HAP-1 (cell line): Measurements from ENCODE around the gene PDHA1.

ENCODE experiments used
- DNase-seq, 2 experiments: peaks; one replicate each; pipeline ENCODE4 v3.0.0-alpha.2; 2016 to 2020; ENCODE audit warnings: low spot score in 2 of 2
- H3K27me3 ChIP-seq: fragments of 250-450 bp; sonication (Bioruptor Pico); 2 replicates; pipeline ENCODE4 v1.5.1; 2020; ENCODE audit warnings: low read depth, mild to moderate bottlenecking, moderate library complexity
- H3K36me3 ChIP-seq: fragments of 250-450 bp; sonication (Bioruptor Pico); replicated peaks from 2 replicates; pipeline ENCODE4 v1.5.1; 2020; ENCODE audit warnings: mild to moderate bottlenecking
- H3K4me1 ChIP-seq: fragments of 250-450 bp; sonication (Bioruptor Pico); 2 replicates; pipeline ENCODE4 v1.5.1; 2020; ENCODE audit warnings: mild to moderate bottlenecking
- H3K4me3 ChIP-seq: fragments of 250-450 bp; sonication (Bioruptor Pico); 2 replicates; pipeline ENCODE4 v1.5.1; 2020; ENCODE audit warnings: mild to moderate bottlenecking, moderate library complexity
- H3K9me3 ChIP-seq: fragments of 250-450 bp; sonication (Bioruptor Pico); 2 replicates; pipeline ENCODE4 v1.5.1; 2020; ENCODE audit warnings: mild to moderate bottlenecking, moderate library complexity
- in situ Hi-C: fragments of 300-500 bp; cut with MboI; formaldehyde crosslinking; loops from 3 replicates; pipeline ENCODE4 v1.14.3; 2020; ENCODE audit warnings: low sequenced_read_pairs, inconsistent platforms, mixed read lengths

Gene PDHA1

DNA sequence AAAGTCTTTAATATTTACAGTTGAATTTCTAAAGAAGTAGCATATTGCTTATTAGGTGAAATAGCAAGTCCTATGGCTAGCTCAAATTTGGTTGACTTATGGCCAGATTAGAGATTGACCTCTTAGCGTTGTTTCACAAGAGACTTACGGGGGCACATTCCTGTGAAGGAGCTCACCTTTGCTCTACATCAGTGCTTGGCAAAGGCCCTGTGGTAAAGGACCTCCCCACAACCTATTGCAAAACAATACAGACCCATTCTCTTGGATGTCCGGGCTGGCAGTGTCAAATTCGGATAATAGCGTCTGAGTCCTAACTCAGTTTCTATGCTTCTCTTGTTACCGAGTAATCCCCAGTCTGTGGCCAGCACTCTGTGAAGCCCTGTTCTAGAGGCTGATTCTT is 10.9 kb downstream of the PDHA1 start:
- in situ Hi-C loops: no loop called here
- Histone ChIP-seq H3K9me3 (no peaks in the 10 kb centered on the region), H3K27me3 (no peaks in the 10 kb centered on the region), H3K36me3 (peaks cover 100% of the 10 kb centered on the region), H3K4me3 (no peak overlapping the region), H3K4me1 (no peaks in the 10 kb centered on the region)
- DNase-seq: no peak

DNA sequence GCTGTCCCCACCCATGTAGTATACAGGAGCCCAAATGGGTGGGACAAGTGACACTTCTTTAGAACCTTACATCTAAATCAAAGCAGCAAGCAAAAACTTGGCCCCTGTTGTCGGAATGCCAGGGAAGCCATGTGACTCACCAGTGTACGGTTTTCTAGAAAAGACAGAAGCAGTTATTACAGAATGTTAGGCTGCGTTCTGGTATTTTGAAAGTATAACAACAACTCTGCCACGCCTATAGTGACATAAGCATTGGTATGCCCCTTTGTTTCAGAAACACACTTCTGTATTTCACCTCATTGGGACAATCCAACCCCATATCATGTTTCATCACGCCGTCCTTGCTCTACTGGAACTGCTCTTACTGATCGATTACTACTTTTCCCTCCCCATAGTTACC is 14.8 kb downstream of the PDHA1 start:
- Histone ChIP-seq H3K4me3 (no peak overlapping the region), H3K27me3 (no peaks in the 10 kb centered on the region), H3K36me3 (peaks cover 93% of the 10 kb centered on the region), H3K4me1 (no peaks in the 10 kb centered on the region), H3K9me3 (no peaks in the 10 kb centered on the region)
- no peak for DNase-seq
- in situ Hi-C loops: no loop called here

DNA sequence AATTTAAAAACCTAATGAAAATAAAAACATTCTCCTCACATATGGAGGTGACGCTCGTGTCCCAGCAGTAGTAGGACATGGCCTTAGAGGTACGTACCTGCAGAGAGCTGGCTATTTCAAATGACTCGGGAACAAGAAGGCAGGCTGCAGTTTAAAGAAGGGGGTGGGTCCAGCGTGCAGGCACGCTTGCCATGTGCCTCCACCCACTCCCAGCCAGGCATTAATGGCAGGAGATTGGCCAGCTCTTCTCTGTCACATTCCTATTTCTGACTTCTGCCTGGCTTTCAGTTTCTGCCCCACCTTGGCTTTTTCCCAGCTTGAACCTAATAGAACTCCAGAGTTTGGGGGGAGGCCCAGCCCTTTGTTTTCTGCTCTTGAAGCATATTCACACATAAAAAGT is 17.2 kb downstream of the PDHA1 start:
- H3K9me3 ChIP-seq: no peaks in the 10 kb centered on the region
- no peak overlapping the region for H3K4me3 ChIP-seq
- no peaks in the 10 kb centered on the region for H3K27me3 ChIP-seq
- H3K36me3 ChIP-seq: peaks cover 78% of the 10 kb centered on the region
- in situ Hi-C loops: no loop called here
- DNase-seq: no peak
- no peaks in the 10 kb centered on the region for H3K4me1 ChIP-seq

DNA sequence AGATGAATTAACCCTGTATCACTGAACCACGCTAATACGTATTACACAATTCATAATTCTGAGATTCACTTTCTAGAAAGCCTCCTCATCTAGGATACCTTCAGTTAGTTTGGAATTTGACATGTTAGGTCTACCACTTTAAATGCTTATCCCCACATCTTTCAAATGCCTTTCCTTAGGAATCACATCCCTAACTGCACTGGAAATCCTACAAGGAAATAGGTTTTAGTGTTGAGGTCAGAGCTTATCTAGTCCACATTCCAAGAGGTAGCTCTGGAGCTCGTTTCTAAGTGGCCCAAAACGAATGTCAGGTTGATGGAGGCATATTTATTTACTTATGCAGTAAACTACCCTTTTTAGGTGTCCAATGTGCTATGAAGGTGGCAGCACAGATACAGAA is 18.0 kb downstream of the PDHA1 start:
- H3K27me3 ChIP-seq: no peaks in the 10 kb centered on the region
- in situ Hi-C loops: no loop called here
- peaks cover 78% of the 10 kb centered on the region for H3K36me3 ChIP-seq
- no peak for DNase-seq
- no peak overlapping the region for H3K4me3 ChIP-seq
- no peaks in the 10 kb centered on the region for H3K9me3 ChIP-seq
- H3K4me1 ChIP-seq: no peaks in the 10 kb centered on the region

DNA sequence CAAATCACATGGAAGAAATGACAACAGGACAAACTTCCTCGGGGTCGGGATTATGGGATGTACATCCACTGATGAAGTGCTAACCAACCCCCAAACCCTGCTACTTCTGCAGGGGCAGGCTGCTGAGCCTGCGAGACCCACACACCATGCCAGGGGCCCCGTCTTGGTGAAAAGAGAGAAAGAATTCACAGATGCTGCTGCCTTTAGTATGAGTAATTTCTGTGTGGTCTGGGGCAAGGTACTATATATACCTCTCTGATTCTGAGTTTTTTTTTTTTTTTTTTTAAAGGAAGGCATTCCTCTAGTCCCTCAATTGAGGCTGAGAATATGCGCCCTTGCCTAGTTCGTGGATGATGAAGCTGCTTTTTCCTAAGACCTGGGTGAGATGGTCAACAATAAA is 24.8 kb downstream of the PDHA1 start:
- Histone ChIP-seq H3K9me3 (no peaks in the 10 kb centered on the region), H3K36me3 (peaks cover 47% of the 10 kb centered on the region), H3K4me3 (no peak overlapping the region), H3K4me1 (peaks cover 5% of the 10 kb centered on the region), H3K27me3 (no peaks in the 10 kb centered on the region)
- DNase-seq: no peak
- in situ Hi-C loops: no loop called here

DNA sequence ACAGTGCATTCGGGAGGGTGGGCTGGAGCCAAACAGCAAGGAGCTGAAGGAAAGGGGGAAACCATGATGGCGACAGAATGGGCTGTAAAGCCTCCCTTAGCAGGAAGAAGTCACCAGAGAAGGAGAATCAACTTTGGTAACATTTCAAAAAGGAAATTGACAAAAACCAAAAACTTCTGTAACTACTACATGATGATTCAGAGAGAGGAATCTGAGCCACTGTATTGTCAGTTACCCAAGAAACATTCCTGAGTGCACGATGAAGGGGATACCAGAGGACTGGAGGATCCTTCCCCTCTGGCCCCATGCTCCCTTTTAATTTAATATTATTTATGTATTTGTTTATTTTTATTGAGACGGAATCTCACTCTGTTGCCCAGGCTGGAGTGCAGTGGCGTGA is 26.3 kb downstream of the PDHA1 start:
- H3K4me1 ChIP-seq: peaks cover 5% of the 10 kb centered on the region
- no peaks in the 10 kb centered on the region for H3K9me3 ChIP-seq
- no peak overlapping the region for H3K4me3 ChIP-seq
- in situ Hi-C loops: loop anchor here (10.0 kb wide), 2 partner anchors 155 to 525 kb away; no protein-coding TSS in a partner anchor
- H3K36me3 ChIP-seq: peaks cover 42% of the 10 kb centered on the region
- no peak for DNase-seq
- H3K27me3 ChIP-seq: no peaks in the 10 kb centered on the region

DNA sequence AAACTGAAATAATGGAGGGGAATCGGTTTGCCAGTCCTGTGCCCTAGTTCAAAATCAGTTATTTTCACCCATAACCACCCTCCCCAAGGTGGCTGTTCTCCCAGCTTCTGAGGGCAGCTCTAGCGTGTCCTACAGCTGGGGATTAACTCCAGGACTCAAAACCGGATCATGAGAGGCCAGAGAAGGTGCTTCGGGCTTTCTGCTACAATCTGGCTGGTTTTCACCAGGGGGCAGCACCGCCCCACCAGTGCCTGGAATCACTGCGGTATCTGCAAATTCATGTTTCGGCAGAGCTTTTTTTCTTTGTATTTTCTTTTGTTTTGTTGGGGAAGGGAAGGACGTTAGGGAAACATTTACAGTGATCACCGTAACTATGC is 28.4 kb downstream of the PDHA1 start:
- Histone ChIP-seq H3K4me1 (peaks cover 5% of the 10 kb centered on the region), H3K9me3 (no peaks in the 10 kb centered on the region), H3K27me3 (no peaks in the 10 kb centered on the region), H3K36me3 (peaks cover 27% of the 10 kb centered on the region), H3K4me3 (peak overlapping the region; percentile 7; the same call in 1 of the 2 replicates)
- peak; percentile 88 to 91 for DNase-seq
- in situ Hi-C loops: loop anchor here (10.0 kb wide), 2 partner anchors 153 to 523 kb away; no protein-coding TSS in a partner anchor

DNA sequence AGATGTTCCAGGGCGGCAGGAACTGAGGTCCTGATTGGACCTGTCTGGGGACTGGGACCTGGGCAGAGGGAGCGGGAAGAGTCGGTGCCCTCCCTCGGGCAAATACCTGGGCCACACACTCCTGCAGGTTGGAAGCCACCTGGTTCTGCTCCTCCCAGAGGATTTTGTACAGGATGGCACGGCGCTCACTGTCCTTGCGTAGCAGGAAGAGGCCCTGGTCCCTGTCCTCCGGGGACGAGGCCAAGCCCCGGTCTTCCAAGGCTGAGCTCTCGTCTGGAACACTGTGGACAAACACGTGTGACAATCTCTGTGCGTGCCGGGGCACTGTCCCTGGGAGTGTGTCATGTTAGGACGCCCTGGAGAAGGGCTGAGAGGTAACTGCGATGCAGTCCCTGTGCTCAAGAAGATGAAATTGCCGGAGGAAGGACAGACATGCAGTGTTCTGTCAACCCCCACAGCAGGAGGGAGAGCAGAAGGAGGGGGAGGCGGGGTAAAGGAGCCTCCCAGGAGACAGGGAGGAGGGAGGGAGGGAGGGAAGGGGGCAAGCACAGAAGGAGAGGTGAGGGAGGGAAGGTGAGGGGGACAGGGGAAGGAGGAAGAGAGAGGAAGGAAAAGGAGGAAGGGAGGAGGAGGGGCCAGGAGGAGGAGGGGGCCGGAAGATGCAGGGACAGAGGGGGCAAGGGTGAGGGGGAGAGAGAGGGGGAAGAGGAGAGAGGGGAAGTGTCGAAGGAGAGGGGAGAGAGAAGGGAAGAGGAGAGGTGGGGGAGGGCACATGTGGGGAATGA is 29.0 kb downstream of the PDHA1 start:
- H3K4me3 ChIP-seq: peak overlapping the region; percentile 7; the same call in 1 of the 2 replicates
- H3K4me1 ChIP-seq: peaks cover 5% of the 10 kb centered on the region
- peak in 1 of 2 experiments; percentile 45 for DNase-seq
- H3K9me3 ChIP-seq: no peaks in the 10 kb centered on the region
- in situ Hi-C loops: loop anchor here (10.0 kb wide), 2 partner anchors 152 to 522 kb away; no protein-coding TSS in a partner anchor
- H3K27me3 ChIP-seq: no peaks in the 10 kb centered on the region
- peaks cover 27% of the 10 kb centered on the region for H3K36me3 ChIP-seq

DNA sequence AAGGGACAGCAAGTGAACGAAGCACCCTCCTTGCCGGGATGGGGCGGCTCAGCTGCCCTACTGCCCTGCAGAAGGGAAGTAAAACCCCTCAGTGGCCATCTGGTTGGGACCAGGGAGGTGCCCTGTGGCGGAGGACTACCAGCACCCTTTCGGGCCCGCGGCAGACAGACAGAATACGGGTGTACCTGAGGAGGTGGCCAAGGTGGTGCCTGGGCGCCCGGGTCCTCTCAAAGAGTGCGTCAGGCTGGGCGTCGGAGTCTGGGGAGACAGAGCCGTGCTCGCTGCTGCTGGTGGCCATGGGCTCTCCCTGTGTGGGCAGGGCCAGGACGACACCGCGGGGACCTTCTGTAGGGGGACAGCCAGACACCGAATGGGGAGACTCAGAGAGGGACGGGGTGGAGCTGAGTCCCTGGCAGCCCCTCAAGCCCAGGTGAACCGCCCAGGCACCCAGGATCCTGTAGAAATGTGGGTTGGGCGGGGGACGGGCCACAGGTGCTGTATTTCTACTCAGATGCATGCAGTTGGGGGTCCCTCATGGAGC is 29.7 kb downstream of the PDHA1 start:
- H3K4me3 ChIP-seq: no peak overlapping the region
- H3K36me3 ChIP-seq: peaks cover 23% of the 10 kb centered on the region
- DNase-seq: no peak
- H3K27me3 ChIP-seq: no peaks in the 10 kb centered on the region
- H3K4me1 ChIP-seq: peaks cover 5% of the 10 kb centered on the region
- in situ Hi-C loops: loop anchor here (10.0 kb wide), 2 partner anchors 151 to 521 kb away; no protein-coding TSS in a partner anchor
- no peaks in the 10 kb centered on the region for H3K9me3 ChIP-seq

DNA sequence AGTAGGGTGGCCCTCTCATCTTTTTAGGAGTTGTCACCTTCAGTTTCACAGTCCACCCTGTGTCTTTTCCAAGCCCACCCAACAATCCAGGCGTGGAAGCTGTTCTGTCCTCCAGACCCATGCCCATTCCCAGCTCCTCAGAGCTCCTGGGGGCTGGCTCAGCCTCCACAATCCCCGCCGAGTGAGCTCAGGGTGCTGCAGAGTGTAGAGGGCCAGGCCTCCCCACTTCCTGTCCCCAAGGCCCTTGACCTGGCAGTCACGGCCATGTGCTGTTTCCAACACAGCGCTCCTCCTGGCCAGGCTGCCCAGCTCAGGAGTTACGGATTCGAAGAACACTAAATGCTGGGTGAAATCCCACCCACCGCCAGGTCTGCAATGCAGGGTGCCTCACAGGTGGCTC is 31.8 kb downstream of the PDHA1 start:
- no peak for DNase-seq
- no peaks in the 10 kb centered on the region for H3K27me3 ChIP-seq
- peaks cover 5% of the 10 kb centered on the region for H3K4me1 ChIP-seq
- H3K4me3 ChIP-seq: no peak overlapping the region
- in situ Hi-C loops: loop anchor here (10.0 to 25.0 kb wide), 3 partner anchors 149 to 687 kb away; no protein-coding TSS in a partner anchor
- peaks cover 21% of the 10 kb centered on the region for H3K36me3 ChIP-seq
- H3K9me3 ChIP-seq: no peaks in the 10 kb centered on the region

DNA sequence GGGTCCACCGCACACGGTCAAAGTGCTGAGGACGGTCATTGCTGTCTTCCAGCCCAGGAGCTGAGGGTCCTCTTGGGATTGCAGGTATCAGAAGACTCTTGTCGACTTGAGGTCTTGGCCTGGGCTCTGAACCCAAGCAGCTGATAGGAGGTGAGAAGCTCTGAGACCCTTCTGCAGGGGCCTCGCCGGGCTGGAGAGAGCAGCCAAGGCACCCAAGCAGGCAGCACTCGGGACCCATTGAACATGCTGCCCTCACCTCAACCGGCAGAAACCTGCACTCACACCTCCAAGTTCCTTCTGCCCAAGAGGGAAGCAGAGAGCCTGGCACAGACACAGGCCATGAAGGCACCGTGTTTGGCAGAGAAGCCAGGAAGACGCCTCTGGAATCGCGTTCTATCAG is 34.1 kb downstream of the PDHA1 start:
- Histone ChIP-seq H3K36me3 (peaks cover 9% of the 10 kb centered on the region), H3K4me1 (no peaks in the 10 kb centered on the region; the same call in 1 of the 2 replicates), H3K9me3 (no peaks in the 10 kb centered on the region), H3K4me3 (no peak overlapping the region), H3K27me3 (no peaks in the 10 kb centered on the region)
- no peak for DNase-seq
- in situ Hi-C loops: loop anchor here (10.0 to 25.0 kb wide), 3 partner anchors 147 to 685 kb away; no protein-coding TSS in a partner anchor

DNA sequence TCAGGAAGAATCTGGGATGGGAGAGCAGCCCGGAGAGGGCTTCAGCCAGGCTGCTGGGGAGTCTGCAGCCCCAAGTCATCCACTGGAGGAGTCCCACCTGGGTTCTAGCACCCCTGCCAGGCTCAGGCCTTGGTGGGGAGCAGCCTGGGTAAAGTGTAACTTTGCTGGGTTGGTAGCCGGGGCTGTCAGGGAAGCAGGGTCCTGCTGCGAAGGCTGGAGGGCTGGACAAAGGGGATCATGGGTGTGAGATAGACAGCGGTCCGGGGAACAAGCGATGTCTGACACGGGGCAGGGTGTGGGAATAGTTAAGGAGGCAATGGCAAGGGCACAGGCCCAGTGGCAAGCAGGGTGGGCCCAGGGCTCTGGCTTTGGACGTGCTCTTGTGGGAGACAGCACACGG is 37.6 kb downstream of the PDHA1 start:
- H3K4me1 ChIP-seq: no peaks in the 10 kb centered on the region
- H3K4me3 ChIP-seq: no peak overlapping the region
- H3K27me3 ChIP-seq: no peaks in the 10 kb centered on the region
- DNase-seq: no peak
- peaks cover 9% of the 10 kb centered on the region for H3K36me3 ChIP-seq
- H3K9me3 ChIP-seq: no peaks in the 10 kb centered on the region
- in situ Hi-C loops: loop anchor here (25.0 kb wide), 1 partner anchor 681 kb away; no protein-coding TSS in a partner anchor

DNA sequence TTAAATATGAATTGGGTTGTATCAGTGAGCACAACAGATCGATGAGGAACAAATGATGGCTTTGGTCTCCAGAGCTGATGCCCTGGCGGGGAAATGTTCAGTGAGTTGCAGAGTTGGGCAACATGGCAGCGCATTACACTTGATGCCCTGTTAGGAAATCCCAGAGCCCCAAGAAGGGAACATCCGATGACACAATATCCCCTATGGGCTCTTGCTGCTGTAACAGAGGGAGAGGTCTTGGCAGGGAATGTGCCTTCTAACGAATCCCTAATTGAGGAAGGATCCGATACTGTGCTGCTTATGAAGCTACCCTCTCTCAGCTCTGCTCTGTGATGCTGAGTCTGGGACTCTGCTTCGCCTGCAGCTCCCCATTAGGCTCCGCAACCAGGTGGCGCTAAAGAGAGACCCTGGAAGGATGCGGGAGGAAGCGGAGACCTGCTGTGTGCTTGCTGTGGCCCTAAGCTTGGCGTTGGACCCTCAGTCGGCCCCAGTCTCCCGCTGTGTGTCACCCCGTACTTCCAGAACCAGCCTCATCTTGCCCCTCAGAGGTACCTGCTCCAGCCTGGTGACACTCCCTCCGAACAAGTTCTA is 38.9 kb downstream of the PDHA1 start:
- in situ Hi-C loops: loop anchor here (25.0 kb wide), 1 partner anchor 680 kb away; no protein-coding TSS in a partner anchor
- Histone ChIP-seq H3K4me3 (no peak overlapping the region), H3K9me3 (no peaks in the 10 kb centered on the region), H3K4me1 (no peaks in the 10 kb centered on the region), H3K36me3 (peaks cover 9% of the 10 kb centered on the region), H3K27me3 (no peaks in the 10 kb centered on the region)
- peak; percentile 43 to 77 for DNase-seq

DNA sequence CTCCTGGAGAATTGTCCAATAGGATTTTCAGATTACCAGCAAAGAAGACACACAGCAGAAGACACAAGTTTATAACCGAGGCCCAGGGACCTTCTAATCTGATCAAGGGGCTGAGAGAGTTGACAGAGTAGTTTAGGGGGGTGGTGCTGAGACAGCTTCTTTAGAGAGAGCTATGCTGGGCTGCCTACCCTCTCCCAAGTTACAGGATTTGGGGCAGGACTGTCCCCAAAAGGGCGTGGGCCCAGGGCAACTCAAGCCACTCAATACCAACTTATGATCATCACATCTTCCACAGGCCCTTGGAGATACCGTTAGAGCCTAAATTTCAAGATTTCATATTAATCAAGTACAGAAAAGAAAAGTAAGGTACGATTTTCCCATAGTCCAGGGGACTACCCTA is 43.0 kb downstream of the PDHA1 start:
- peaks cover 11% of the 10 kb centered on the region; the same call in 1 of the 2 replicates for H3K36me3 ChIP-seq
- no peak overlapping the region for H3K4me3 ChIP-seq
- H3K4me1 ChIP-seq: no peaks in the 10 kb centered on the region
- no peaks in the 10 kb centered on the region for H3K27me3 ChIP-seq
- no peak for DNase-seq
- H3K9me3 ChIP-seq: no peaks in the 10 kb centered on the region
- in situ Hi-C loops: loop anchor here (25.0 kb wide), 1 partner anchor 676 kb away; no protein-coding TSS in a partner anchor
